Measurements from ENCODE around the gene PRR36. TPM values are rescaled to one million over a fixed set of nuclear protein-coding genes. Genes with fewer than 3 reads are reported as not detected.

PRR36 gene
- total RNA-seq, 1 experiment from 2014 or later, result 3.3 TPM

DNA sequence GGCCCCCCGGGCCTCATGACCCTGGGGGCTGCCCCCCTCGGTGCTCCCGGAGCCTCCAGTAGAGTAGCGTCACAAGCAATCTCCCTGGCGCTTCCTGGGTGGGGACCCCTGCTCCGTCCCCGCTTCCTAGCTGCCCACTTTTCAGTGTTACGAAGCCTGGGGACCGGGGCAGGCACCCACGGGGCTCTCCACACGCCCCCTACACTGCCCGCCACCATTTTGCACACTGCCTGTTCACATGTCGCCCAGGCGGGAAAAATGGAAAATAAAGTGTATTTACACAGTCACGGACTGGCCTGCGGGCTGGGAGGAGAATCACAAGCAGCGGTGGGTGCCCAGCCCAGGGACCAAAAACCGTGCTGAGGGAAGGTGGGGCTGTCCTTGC, 9.5 kb downstream of the PRR36 start:
- no TSS peak for BruUV-seq (replicated peaks)
- Histone ChIP-seq H3K36me3 (ENCODE audit: insufficient read depth, low read length, poor library complexity, severe bottlenecking) (no peaks in the 10 kb centered on the region), H3K27me3 (replicated peaks; ENCODE audit: insufficient read depth, low read depth, low read length, poor library complexity) (no peaks in the 10 kb centered on the region), H3K27ac (ENCODE audit: low read depth, low read length, poor library complexity, severe bottlenecking) (no peak overlapping the region), H3K4me1 (ENCODE audit: insufficient read depth, low read length, poor library complexity, severe bottlenecking) (peaks cover 11% of the 10 kb centered on the region), H3K9me3 (ENCODE audit: low read depth, low read length, poor library complexity, severe bottlenecking) (no peaks in the 10 kb centered on the region), H3K4me3 (ENCODE audit: low read depth, low read length, poor library complexity, severe bottlenecking) (no peak overlapping the region)
- intact Hi-C loops (cut with micrococcal nuclease; ENCODE audit: unreplicated experiment), result no loop called here
- no peak for TF ChIP-seq EZH2 (IDR thresholded peaks at IDR 0.05; ENCODE audit: borderline replicate concordance, low read depth, low read length, poor library complexity, severe bottlenecking)
- TF ChIP-seq, protein P1, sequence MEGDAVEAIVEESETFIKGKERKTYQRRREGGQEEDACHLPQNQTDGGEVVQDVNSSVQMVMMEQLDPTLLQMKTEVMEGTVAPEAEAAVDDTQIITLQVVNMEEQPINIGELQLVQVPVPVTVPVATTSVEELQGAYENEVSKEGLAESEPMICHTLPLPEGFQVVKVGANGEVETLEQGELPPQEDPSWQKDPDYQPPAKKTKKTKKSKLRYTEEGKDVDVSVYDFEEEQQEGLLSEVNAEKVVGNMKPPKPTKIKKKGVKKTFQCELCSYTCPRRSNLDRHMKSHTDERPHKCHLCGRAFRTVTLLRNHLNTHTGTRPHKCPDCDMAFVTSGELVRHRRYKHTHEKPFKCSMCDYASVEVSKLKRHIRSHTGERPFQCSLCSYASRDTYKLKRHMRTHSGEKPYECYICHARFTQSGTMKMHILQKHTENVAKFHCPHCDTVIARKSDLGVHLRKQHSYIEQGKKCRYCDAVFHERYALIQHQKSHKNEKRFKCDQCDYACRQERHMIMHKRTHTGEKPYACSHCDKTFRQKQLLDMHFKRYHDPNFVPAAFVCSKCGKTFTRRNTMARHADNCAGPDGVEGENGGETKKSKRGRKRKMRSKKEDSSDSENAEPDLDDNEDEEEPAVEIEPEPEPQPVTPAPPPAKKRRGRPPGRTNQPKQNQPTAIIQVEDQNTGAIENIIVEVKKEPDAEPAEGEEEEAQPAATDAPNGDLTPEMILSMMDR (conservative IDR thresholded peaks at IDR 0.05; ENCODE audit: low read depth, low read length), result no peak
- CTCF ChIA-PET, result no interaction called here
- POLR2A ChIA-PET (ENCODE audit: low non-redundant PET), result no interaction called here
- DNase-seq (ENCODE audit: low spot score), result no peak

- H3K4me3 ChIP-seq (ENCODE audit: low read depth, low read length, poor library complexity, severe bottlenecking), result no peak overlapping the region
- no peak for DNase-seq (ENCODE audit: low spot score)
- POLR2A ChIA-PET (ENCODE audit: low non-redundant PET), result no interaction called here
- intact Hi-C loops (cut with micrococcal nuclease; ENCODE audit: unreplicated experiment), result no loop called here
- no peaks in the 10 kb centered on the region for H3K27me3 ChIP-seq (replicated peaks; ENCODE audit: insufficient read depth, low read depth, low read length, poor library complexity)
- CTCF ChIA-PET, result no interaction called here
- H3K9me3 ChIP-seq (ENCODE audit: low read depth, low read length, poor library complexity, severe bottlenecking), result no peaks in the 10 kb centered on the region
- BruUV-seq (replicated peaks), result no TSS peak
- TF ChIP-seq, protein P1 (conservative IDR thresholded peaks at IDR 0.05; ENCODE audit: low read depth, low read length), result no peak
- no peak for TF ChIP-seq EZH2 (IDR thresholded peaks at IDR 0.05; ENCODE audit: borderline replicate concordance, low read depth, low read length, poor library complexity, severe bottlenecking)
- no peak overlapping the region for H3K27ac ChIP-seq (ENCODE audit: low read depth, low read length, poor library complexity, severe bottlenecking)
- no peaks in the 10 kb centered on the region for H3K36me3 ChIP-seq (ENCODE audit: insufficient read depth, low read length, poor library complexity, severe bottlenecking)
- peaks cover 9% of the 10 kb centered on the region for H3K4me1 ChIP-seq (ENCODE audit: insufficient read depth, low read length, poor library complexity, severe bottlenecking)
Observed at GRCh38 chr19:7863971-7864689, 10.1 kb downstream of the PRR36 start.

DNA sequence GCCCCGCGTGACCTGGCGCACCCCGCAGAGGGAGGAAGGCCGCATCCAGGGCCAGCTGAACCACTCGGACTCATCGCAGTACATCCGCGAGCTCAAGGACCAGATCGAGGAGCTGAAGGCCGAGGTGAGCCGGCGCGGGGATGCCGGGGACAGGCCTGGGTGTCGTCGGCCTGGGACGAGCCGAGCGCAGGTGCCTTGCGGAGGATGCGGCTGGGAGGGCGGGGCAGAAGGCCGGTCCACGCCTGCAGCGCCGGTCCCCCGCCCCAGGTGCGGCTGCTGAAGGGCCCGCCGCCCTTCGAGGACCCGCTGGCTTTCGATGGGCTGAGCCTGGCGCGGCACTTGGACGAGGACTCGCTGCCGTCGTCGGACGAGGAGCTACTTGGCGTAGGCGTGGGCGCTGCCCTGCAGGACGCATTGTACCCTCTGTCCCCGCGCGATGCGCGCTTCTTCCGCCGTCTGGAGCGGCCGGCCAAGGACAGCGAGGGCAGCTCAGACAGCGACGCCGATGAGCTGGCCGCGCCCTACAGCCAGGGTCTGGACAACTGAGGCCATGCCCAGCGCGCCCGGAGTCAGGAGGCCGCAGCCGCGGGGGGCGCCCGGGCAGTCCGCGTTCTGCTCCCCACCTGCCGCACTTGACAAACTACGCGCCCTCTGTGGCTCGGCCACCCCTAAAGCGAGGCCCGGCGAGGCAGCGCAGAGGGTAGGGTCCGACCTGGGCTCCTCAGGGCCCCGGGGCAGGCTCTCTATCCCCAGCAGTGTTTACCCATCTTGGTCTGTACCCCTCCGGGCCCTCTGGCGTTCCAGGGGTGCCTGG, 10.8 kb downstream of the PRR36 start:
- H3K9me3 ChIP-seq (ENCODE audit: low read depth, low read length, poor library complexity, severe bottlenecking), result no peaks in the 10 kb centered on the region
- H3K4me1 ChIP-seq (ENCODE audit: insufficient read depth, low read length, poor library complexity, severe bottlenecking), result peaks cover 3% of the 10 kb centered on the region
- BruUV-seq (replicated peaks), result no TSS peak
- ChIA-PET CTCF (no interaction called here), POLR2A (ENCODE audit: low non-redundant PET) (interaction anchor here (0.6 kb wide), 1 partner anchor 486 kb away, joined by 4 read pairs; no protein-coding TSS in a partner anchor)
- H3K27me3 ChIP-seq (replicated peaks; ENCODE audit: insufficient read depth, low read depth, low read length, poor library complexity), result no peaks in the 10 kb centered on the region
- H3K4me3 ChIP-seq (ENCODE audit: low read depth, low read length, poor library complexity, severe bottlenecking), result no peak overlapping the region
- H3K27ac ChIP-seq (ENCODE audit: low read depth, low read length, poor library complexity, severe bottlenecking), result no peak overlapping the region
- H3K36me3 ChIP-seq (ENCODE audit: insufficient read depth, low read length, poor library complexity, severe bottlenecking), result no peaks in the 10 kb centered on the region
- intact Hi-C loops (cut with micrococcal nuclease; ENCODE audit: unreplicated experiment), result no loop called here
- no peak for DNase-seq (ENCODE audit: low spot score)
- TF ChIP-seq, protein P1 (conservative IDR thresholded peaks at IDR 0.05; ENCODE audit: low read depth, low read length), result no peak
- TF ChIP-seq EZH2 (IDR thresholded peaks at IDR 0.05; ENCODE audit: borderline replicate concordance, low read depth, low read length, poor library complexity, severe bottlenecking), result no peak

All from A673 (cell line).